OCI-LY1 (cell line): ENCODE results near the gene DPP3.

Source experiments
- CTCF ChIP-seq: fragments of 200-600 bp; sonication (generic), shearing (Covaris generic); IDR thresholded peaks from 2 replicates; pipeline ENCODE4 v1.5.1; 2017; ENCODE audit warnings: mild to moderate bottlenecking, antibody characterized with exemption, low read length, moderate library complexity, mixed read lengths
- EZH2 ChIP-seq: fragments of 200-600 bp; sonication (generic), shearing (Covaris generic); IDR thresholded peaks from 2 replicates; pipeline ENCODE4 v1.8.0; 2017; ENCODE audit warnings: borderline replicate concordance, mixed run types, mild to moderate bottlenecking, antibody characterized with exemption, low read length, moderate library complexity, mixed read lengths

GRCh38 chr11:66462911-66463310 lies 17.3 kb upstream of the DPP3 start:
- TF ChIP-seq EZH2 (no peak), CTCF (no peak)
